Mesodermal cell (in vitro differentiated cells): Measurements from ENCODE around the gene PNPLA2.
A peak's percentile ranks its signal among the peaks of the same experiment; 100 is the strongest.

ENCODE experiments used
- H3K27ac ChIP-seq: 2 replicates; pipeline ENCODE4 v1.7.0; 2013; ENCODE audit warnings: mild to moderate bottlenecking, low read depth, low read length, moderate library complexity; ENCODE audit not compliant: severe bottlenecking
- H3K36me3 ChIP-seq: 2 replicates; pipeline ENCODE4 v1.7.1; 2013; ENCODE audit warnings: mild to moderate bottlenecking, low read length, moderate library complexity; ENCODE audit not compliant: control insufficient read depth, insufficient read depth
- H3K4me1 ChIP-seq: one replicate; pipeline ENCODE4 v1.7.1; 2013; ENCODE audit warnings: mild to moderate bottlenecking, low read length; ENCODE audit not compliant: insufficient read depth, control insufficient read depth, poor library complexity, severe bottlenecking
- H3K4me3 ChIP-seq: 2 replicates; pipeline ENCODE4 v1.7.0; 2013; ENCODE audit warnings: low read length, control low read depth, mild to moderate bottlenecking; ENCODE audit not compliant: insufficient read depth, poor library complexity, severe bottlenecking; ENCODE audit errors: extremely low read depth
- H3K9me3 ChIP-seq: 2 replicates; pipeline ENCODE4 v1.7.1; 2013; ENCODE audit warnings: mild to moderate bottlenecking, low read length, moderate library complexity; ENCODE audit not compliant: control insufficient read depth
- whole genome bisulfite sequencing, 2 experiments: methylation state at CpG; one replicate each; pipeline ENCODE4 v1.1.5; 2013; ENCODE audit warnings: missing lambda C conversion rate in 2 of 2; ENCODE audit not compliant: insufficient coverage in 2 of 2; 5-methylcytosine and 5-hydroxymethylcytosine counted together

Gene PNPLA2

DNA sequence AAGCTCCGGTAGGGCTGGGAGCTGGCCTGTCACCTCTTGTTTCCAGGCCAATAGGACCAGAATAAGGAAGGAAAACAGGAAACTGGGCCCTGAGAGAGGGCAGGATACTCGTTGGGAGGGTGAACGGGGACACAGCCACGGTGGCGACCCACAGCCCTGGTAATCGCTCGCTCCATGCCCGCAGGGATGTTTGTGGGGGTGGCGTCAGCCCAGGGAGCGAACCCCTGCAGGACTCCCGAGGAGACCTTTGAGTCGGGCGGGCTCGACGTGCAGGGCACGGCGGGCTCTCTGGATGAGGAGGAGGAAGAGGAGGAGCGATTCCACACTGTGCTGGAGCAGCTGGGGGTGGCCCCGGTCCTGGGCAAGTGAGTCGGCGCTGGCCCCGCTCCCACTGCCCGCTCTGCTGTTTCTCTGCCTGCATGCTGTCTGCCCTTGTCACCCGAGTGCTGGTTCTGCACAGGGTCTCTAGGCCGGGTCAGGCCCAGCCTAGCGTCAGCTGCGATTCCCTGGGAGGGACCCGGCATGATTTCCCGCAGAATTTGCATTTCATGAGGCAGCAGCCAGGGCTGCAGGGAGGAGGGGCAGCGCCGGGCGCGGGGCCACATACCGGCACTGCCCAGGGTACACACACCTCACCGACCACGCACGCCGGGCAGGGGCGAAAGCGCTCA, 10.6 kb downstream of the PNPLA2 start:
- Histone ChIP-seq H3K27ac (peak overlapping the region; percentile 36), H3K36me3 (peaks cover 6% of the 10 kb centered on the region), H3K4me3 (peak overlapping the region; percentile 31), H3K9me3 (no peaks in the 10 kb centered on the region), H3K4me1 (peaks cover 45% of the 10 kb centered on the region)
- 7 to 8% methylated on average over 31 to 34 of the region's 40 CpGs for WGBS, 2 experiments

GRCh38 chr11:829847-830294, 11.2 kb downstream of the PNPLA2 start:
- H3K27ac ChIP-seq: no peak overlapping the region
- peaks cover 51% of the 10 kb centered on the region for H3K4me1 ChIP-seq
- H3K36me3 ChIP-seq: peaks cover 4% of the 10 kb centered on the region
- 1 to 2% methylated on average over 38 to 39 of the region's 39 CpGs for WGBS, 2 experiments
- peak overlapping the region; percentile 31 for H3K4me3 ChIP-seq
- H3K9me3 ChIP-seq: no peaks in the 10 kb centered on the region

- H3K9me3 ChIP-seq: no peaks in the 10 kb centered on the region
- H3K4me3 ChIP-seq: peak overlapping the region; percentile 31
- no peak overlapping the region for H3K27ac ChIP-seq
- H3K36me3 ChIP-seq: peaks cover 4% of the 10 kb centered on the region
- H3K4me1 ChIP-seq: peaks cover 53% of the 10 kb centered on the region
- 1 to 2% methylated on average over 67 to 72 of the region's 78 CpGs for WGBS, 2 experiments
These were observed 11.8 kb downstream of the PNPLA2 start for GRCh38 chr11:830295-831117.

GRCh38 chr11:831118-831864, 12.6 kb downstream of the PNPLA2 start:
- Histone ChIP-seq H3K4me1 (peaks cover 52% of the 10 kb centered on the region), H3K27ac (no peak overlapping the region), H3K36me3 (peaks cover 10% of the 10 kb centered on the region), H3K9me3 (no peaks in the 10 kb centered on the region), H3K4me3 (no peak overlapping the region)
- 13 to 27% methylated on average over 27 to 28 of the region's 31 CpGs for WGBS, 2 experiments

DNA sequence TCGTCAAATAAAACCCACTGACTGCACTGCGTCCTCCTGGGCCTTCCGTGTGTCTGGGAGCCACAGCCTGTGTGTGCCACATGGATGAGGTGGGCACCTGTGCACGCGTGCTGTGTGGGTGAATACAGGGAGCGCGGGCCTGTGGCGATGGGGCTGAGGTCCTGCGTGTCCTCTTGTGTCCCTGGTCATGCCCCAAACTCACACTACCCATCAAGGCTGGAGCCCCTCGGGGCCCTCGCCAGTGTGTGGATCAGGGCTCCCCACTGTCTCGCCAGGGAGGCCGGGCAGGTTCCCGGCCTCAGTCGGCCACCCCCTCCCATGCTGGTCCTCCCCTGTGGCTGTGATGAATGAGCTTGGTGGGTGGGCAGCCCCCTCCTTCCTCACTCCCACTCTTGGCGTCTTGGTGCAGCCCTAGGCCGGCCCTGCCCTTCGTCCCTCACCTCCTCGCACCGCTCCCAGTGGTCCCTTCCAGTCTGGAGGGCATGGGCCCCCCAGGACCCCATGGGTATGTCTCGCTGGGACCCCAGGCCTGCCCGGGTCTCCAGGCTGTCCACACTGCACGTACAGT, 13.3 kb downstream of the PNPLA2 start:
- 47 to 51% methylated on average over 12 to 21 of the region's 23 CpGs for WGBS, 2 experiments
- H3K4me1 ChIP-seq: peaks cover 47% of the 10 kb centered on the region
- no peak overlapping the region for H3K27ac ChIP-seq
- H3K36me3 ChIP-seq: peaks cover 17% of the 10 kb centered on the region
- peak overlapping the region; percentile 39 for H3K4me3 ChIP-seq
- no peaks in the 10 kb centered on the region for H3K9me3 ChIP-seq

DNA sequence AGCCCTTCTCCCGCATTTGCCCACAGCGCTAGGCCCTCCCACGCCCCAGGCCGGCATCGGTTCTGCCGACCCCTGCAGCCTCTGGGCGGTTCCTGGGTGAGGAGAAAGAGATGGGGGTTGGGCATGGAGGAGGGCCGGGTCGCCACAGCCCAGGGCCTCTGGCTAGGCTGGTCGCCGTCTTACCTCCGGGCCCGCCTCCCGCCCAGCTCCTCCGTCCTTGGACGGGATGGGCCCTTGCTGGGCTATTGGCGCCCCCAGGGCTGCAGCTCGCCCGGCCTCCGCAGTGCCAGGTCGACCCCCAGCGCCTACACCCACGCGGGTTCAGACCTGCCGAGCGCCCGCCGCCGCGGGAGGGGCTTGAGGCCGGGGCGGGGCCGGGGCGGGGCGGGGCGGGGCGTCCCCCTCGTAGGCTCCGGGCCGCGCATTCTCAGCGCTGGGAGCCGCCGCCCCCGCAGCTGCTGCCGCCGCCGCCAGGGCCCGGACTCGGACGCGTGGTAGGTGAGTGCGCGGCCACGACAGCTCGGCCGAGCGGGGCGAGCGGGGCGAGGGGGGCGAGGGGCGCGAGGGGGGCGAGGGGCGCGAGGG, 13.9 kb downstream of the PNPLA2 start, which contains the start of gene CD151:
TSS of gene CD151 (plus strand) at position 424 of the 585 bp plus-strand sequence. CDS start 3,118 bp downstream, outside the sequence.
- Histone ChIP-seq H3K27ac (peak within 1 kb of the TSS; percentile 57), H3K4me1 (peaks cover 47% of the 10 kb centered on the region), H3K36me3 (peaks cover 23% of the 10 kb centered on the region), H3K9me3 (no peaks in the 10 kb centered on the region), H3K4me3 (peak within 1 kb of the TSS; percentile 60)
- 0% methylated on average over 12 to 41 of the region's 67 CpGs for WGBS, 2 experiments

- Histone ChIP-seq H3K4me3 (peak overlapping the region; percentile 60), H3K4me1 (peaks cover 42% of the 10 kb centered on the region), H3K9me3 (no peaks in the 10 kb centered on the region), H3K36me3 (peaks cover 30% of the 10 kb centered on the region), H3K27ac (peak overlapping the region; percentile 57)
- WGBS, 2 experiments: 0% methylated on average over 37 to 46 of the region's 55 CpGs
These were observed 14.5 kb downstream of the PNPLA2 start for GRCh38 chr11:833114-833791.

- H3K27ac ChIP-seq: peak overlapping the region; percentile 57
- H3K4me1 ChIP-seq: peaks cover 36% of the 10 kb centered on the region
- 72 to 73% methylated on average over 5 to 7 of the region's 9 CpGs for WGBS, 2 experiments
- peak overlapping the region; percentile 60 for H3K4me3 ChIP-seq
- no peaks in the 10 kb centered on the region for H3K9me3 ChIP-seq
- peaks cover 35% of the 10 kb centered on the region for H3K36me3 ChIP-seq
These were observed 15.2 kb downstream of the PNPLA2 start for GRCh38 chr11:833849-834311.

DNA sequence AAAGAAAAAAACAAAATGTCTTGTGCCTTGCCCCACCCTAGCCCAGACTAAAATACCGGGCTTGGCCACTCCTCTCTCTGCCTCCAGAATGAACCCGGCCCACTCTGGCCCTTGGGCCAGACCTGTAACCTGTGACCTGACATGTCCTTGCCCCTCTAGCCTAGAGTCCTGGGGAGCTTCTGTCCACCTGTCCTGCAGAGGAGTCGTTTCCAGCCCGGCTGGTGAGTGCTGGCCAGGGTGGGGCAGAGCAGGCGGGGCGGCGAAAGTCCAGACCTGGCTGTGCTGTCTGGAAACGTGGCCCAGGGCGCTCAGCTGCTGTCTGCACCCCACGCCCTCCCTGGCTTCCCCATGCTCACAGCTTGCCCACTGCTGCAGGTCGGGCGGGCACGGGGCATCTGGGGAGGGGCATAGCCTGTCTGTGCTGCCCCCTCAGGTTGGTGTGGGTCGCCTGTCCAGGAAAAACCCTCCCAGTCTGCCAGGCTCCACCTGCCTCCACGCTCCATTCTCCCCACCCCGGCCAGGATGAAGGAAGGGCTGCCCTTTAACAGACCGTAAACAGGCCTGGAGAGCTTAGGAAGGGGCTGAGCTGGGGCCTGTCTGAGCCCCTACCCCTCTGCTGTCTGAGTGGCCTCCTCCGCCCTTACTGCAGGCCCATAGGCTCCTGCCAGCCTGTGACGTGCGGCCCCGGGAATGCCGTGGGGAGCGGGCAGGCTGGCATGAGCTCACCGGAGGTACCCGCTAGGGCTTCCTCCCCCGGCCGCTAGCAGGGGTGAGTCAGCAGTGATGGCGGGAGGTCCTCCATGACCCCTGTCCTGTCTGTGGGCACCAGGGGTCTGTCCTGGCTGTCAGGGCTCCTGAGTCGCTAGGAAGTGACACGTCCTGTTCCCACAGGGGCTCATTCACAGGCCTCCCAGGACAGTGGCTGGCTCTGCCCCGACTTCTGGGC, 15.9 kb downstream of the PNPLA2 start:
- WGBS, 2 experiments: 77 to 79% methylated on average over 23 to 29 of the region's 31 CpGs
- Histone ChIP-seq H3K4me1 (peaks cover 28% of the 10 kb centered on the region), H3K9me3 (no peaks in the 10 kb centered on the region), H3K4me3 (peak overlapping the region; percentile 2), H3K36me3 (peaks cover 43% of the 10 kb centered on the region), H3K27ac (peak overlapping the region; percentile 45)
